Neutrophil (primary cell): ENCODE results near the gene PLG.

Source experiments
- H3K27ac ChIP-seq: fragments of 200-600 bp; sonication (generic); 2 replicates; pipeline ENCODE4 v1.5.1; 2016; ENCODE audit warnings: mild to moderate bottlenecking, moderate library complexity
- H3K27me3 ChIP-seq: fragments of 200-600 bp; sonication (generic); 2 replicates; pipeline ENCODE4 v1.6.0; 2016; ENCODE audit warnings: mild to moderate bottlenecking
- H3K36me3 ChIP-seq: fragments of 200-600 bp; sonication (generic); 2 replicates; pipeline ENCODE4 v1.5.1; 2017
- H3K4me1 ChIP-seq, 2 experiments: fragments of 200-600 bp in 1 of 2; sonication (generic) in 1 of 2; 1 replicate in 1 of 2; 2 replicates in 1 of 2; pipeline versions ENCODE4 v1.5.1 to v1.6.1; 2013 to 2016; ENCODE audit warnings: low read depth in 1 of 2, low read length in 1 of 2, mild to moderate bottlenecking in 1 of 2, moderate library complexity in 1 of 2; ENCODE audit not compliant: control insufficient read depth in 1 of 2, insufficient read depth in 1 of 2
- H3K4me3 ChIP-seq, 2 experiments: fragments of 200-600 bp in 1 of 2; sonication (generic) in 1 of 2; 1 replicate in 1 of 2; 2 replicates in 1 of 2; pipeline ENCODE4 v1.5.1; 2013 to 2016; ENCODE audit warnings: low read depth in 1 of 2, low read length in 1 of 2, mild to moderate bottlenecking in 1 of 2, moderate library complexity in 1 of 2
- H3K9me3 ChIP-seq: fragments of 200-600 bp; sonication (generic); 2 replicates; pipeline ENCODE4 v1.5.1; 2016
- CTCF ChIP-seq: fragments of 200-600 bp; sonication (generic); IDR thresholded peaks from 2 replicates; pipeline ENCODE4 v1.5.1; 2016; ENCODE audit warnings: antibody characterized with exemption

Gene PLG

GRCh38 chr6:160790028-160790792, 88.2 kb downstream of the PLG start:
- no peak overlapping the region for H3K27ac ChIP-seq
- H3K27me3 ChIP-seq: no peaks in the 10 kb centered on the region
- H3K9me3 ChIP-seq: no peaks in the 10 kb centered on the region
- no peak overlapping the region for H3K4me3 ChIP-seq
- H3K36me3 ChIP-seq: no peaks in the 10 kb centered on the region
- TF ChIP-seq CTCF: no peak
- H3K4me1 ChIP-seq: no peaks in the 10 kb centered on the region

- no peak for TF ChIP-seq CTCF
Measured at GRCh38 chr6:160791459-160791858, 89.4 kb downstream of the PLG start.

GRCh38 chr6:160791981-160792418, 90.0 kb downstream of the PLG start:
- no peak for TF ChIP-seq CTCF
- no peaks in the 10 kb centered on the region for H3K36me3 ChIP-seq
- H3K27ac ChIP-seq: no peak overlapping the region

More at GRCh38 chr6:160791459-160791858, 89.4 kb downstream of the PLG start:
- no peaks in the 10 kb centered on the region for H3K4me1 ChIP-seq
- H3K4me3 ChIP-seq: no peak overlapping the region
- H3K9me3 ChIP-seq: no peaks in the 10 kb centered on the region
- H3K27ac ChIP-seq: no peak overlapping the region
- no peaks in the 10 kb centered on the region for H3K36me3 ChIP-seq
- H3K27me3 ChIP-seq: no peaks in the 10 kb centered on the region

GRCh38 chr6:160792708-160793107, 90.7 kb downstream of the PLG start:
- no peak for TF ChIP-seq CTCF

More at GRCh38 chr6:160791981-160792418, 90.0 kb downstream of the PLG start:
- Histone ChIP-seq H3K4me1 (no peaks in the 10 kb centered on the region), H3K4me3 (no peak overlapping the region), H3K27me3 (no peaks in the 10 kb centered on the region), H3K9me3 (no peaks in the 10 kb centered on the region)

GRCh38 chr6:160793652-160794051, 91.6 kb downstream of the PLG start:
- Histone ChIP-seq H3K9me3 (no peaks in the 10 kb centered on the region), H3K4me3 (no peak overlapping the region), H3K27me3 (no peaks in the 10 kb centered on the region), H3K27ac (no peak overlapping the region), H3K36me3 (no peaks in the 10 kb centered on the region), H3K4me1 (no peaks in the 10 kb centered on the region)
- TF ChIP-seq CTCF: no peak

More at GRCh38 chr6:160792708-160793107, 90.7 kb downstream of the PLG start:
- Histone ChIP-seq H3K36me3 (no peaks in the 10 kb centered on the region), H3K27ac (no peak overlapping the region), H3K4me3 (no peak overlapping the region), H3K9me3 (no peaks in the 10 kb centered on the region), H3K27me3 (no peaks in the 10 kb centered on the region), H3K4me1 (no peaks in the 10 kb centered on the region)
